NT2/D1 (cell line): Measurements from ENCODE around the gene R3HDM4.

Source experiments
- YY1 ChIP-seq: IDR thresholded peaks from 2 replicates; pipeline ENCODE4 v1.6.1; 2011; ENCODE audit not compliant: insufficient read length, insufficient read depth
- ZNF274 ChIP-seq: IDR thresholded peaks from 2 replicates; pipeline ENCODE4 v1.6.1; 2011; ENCODE audit warnings: mild to moderate bottlenecking, low read depth, low read length

DNA sequence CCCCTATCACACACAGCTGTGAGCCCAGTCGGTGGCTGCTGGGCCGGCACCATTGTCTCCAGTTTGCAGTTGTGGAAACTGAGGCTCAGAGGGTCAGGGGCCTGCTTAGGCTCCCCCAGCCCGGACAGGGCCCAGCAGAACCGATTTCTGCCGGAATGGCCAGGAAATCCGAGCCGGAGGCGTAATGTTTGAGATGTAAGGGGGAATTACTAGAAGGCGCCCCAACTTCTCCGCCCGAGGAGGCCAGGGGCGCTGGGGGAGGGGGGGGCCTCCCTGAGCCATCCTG, 5.1 kb upstream of the R3HDM4 start:
- TF ChIP-seq ZNF274 (no peak), YY1 (no peak)
